Cardiac septum (tissue), 1 donor: Measurements from ENCODE around the gene TMEM150C. TPM values are rescaled to one million over a fixed set of nuclear protein-coding genes. Genes with fewer than 3 reads are reported as not detected.
"Not testable (repeated sequence)": the region's sequence is repeated elsewhere in the genome, so short reads cannot be mapped to it uniquely, and the experiment has no call there.

ENCODE experiments used
- DNase-seq: peaks from one replicate; pipeline ENCODE4 v3.0.0-alpha.2; 2020; ENCODE audit warnings: low spot score
- intact Hi-C: fragments of 100-400 bp; cut with DNase I; formaldehyde crosslinking; loops from one replicate; pipeline ENCODE4 v1.14.0; 2022
- total RNA-seq: library from RNA; stranded (reverse); fragmentation: NEBNext Ultra II Directional; extraction: Animal tissue kit (Norgen Biotek cat#: 25700); gene quantifications from one replicate; pipeline ENCODE4 v1.2.1, GENCODE V29; 2021
- donor health status: DM: no; HTN: no; CAD: no.

TMEM150C gene
- total RNA-seq, 1 donor from 2014 or later: 7.4 TPM

DNA sequence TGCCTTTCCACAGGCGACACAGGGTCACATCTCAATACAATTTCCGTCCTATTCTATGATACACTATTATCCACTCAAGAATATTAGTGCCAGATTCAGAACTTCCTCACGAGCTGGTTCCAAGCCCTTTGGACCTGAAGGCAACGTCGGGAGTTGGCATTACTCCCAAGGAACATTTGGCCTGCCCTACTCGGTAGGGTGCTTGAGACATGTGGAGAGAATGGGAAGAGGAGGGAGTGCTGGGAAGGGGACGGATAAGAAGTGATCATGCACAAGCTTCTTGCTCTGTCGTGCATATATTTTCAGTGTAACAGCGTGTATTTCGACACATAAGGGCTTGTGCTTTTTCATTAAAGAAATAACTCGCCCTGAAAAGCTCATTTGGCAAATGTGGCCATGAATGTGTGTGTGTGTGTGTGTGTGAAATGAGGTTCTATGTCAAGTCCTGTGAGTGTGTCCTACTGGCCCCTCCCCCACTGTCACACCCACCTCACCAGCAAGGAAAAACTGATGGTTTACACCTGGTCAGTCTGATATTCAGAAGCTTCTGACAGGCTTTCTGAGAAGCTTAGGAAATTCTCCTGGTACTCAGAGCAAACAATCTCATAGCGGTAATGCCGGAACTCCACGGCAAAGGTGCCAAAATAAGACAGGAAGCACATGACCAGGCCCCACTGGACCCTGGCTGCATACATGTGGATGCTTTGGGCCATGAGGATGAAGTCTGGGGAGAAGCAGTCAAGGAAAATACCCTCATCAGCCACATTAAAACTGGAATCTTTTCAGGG lies 76.6 kb downstream of the TMEM150C start:
- DNase-seq: no peak
- intact Hi-C loops: no loop called here

DNA sequence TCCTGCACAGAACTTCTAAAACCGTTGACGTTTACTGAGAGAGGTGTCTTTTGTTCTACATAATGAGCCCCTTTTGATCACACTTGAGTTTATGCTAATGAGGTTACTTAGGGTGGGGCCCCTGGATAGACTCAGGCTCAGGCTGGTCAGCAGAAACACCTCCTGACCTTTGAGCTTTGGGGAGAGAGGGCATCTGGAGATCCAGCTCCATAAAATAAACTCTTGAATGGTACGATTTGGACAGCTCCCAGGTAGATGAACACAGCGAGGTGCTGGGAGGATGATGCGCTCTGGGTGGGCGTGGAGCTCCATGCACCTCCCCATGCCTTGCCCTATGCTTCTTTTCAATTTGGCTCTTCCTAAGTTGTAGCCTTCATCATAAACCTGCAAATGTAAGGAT lies 79.4 kb downstream of the TMEM150C start:
- intact Hi-C loops: no loop called here
- DNase-seq: no peak

GRCh38 chr4:82481506-82481840 lies 80.3 kb downstream of the TMEM150C start:
- intact Hi-C loops: no loop called here
- DNase-seq: no peak

DNA sequence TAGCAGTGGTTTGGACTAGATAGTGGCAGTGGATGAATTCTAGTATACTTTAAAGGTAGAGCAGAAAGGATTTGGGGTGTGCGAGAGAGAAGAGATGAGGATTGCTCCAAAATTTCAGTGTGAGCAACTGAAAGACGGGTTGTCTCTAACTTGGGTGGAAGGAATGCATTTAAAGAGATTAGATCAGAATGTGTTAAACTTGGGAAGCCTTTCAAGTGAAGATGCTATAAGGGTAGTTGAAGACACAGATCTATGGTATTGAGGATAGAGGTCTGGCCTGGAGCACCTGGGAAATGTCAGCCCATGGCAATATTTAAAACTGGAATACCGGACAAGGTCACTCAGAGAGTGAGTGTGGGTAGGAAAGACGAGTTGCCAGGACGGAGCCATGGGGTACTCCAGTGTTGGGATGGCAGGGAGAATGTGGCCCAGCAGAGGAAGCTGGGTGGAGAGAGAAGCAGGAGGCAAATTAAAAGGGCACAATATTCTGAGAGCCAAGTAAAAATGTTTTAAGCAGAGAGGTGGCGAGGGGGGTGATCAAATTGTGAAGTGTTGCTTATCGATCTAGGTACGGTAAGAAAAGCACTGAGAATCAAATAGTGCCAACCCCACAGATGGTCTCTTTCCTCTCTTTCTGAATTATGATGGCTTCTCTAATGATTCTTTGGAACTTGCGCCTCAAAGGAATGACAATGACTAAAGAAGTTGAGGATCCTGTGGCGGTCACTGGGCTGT lies 80.8 kb downstream of the TMEM150C start:
- intact Hi-C loops: no loop called here
- DNase-seq: no peak

DNA sequence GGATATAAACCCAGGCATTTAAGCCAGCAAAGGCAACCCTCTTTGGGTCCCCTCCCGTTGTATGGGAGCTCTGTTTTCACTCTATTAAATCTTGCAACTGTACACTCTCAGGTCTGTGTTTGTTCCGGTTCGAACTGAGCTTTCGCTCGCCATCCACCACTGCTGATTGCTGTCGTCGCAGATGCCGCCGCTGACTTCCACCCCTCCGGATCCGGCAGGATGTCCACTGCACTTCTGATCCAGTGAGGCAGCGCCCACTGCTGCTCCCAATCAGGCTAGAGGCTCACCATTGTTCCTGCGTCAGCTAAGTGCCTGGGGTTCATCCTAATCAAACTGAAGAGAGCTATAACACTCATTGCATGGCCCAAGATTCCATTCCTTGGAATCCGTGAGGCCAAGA lies 82.2 kb downstream of the TMEM150C start:
- intact Hi-C loops: no loop called here

GRCh38 chr4:82477469-82477868 lies 84.3 kb downstream of the TMEM150C start:
- DNase-seq, intact Hi-C loops: not testable (repeated sequence)

More for the DNA sequence above, 82.2 kb downstream of the TMEM150C start:
- no peak for DNase-seq

DNA sequence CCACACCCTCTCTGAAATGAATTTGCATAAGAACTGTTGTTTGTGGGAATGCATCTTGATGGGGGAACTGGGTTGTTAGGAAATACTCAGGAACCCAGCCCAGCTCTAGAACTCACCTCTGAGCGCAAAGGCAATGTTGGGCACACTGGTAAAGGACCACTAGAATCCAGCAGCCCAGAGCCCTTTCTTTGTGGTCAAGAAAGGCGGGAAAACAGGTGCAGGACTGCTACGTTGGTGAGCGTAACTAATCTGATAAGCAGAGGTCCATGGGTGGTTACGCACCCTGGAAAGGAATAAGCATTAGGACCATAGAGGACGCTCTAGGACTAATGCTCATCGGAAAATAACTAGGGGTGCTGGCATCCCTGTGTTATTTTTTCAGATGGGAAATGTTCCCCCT lies 85.9 kb downstream of the TMEM150C start:
- DNase-seq, intact Hi-C loops: not testable (repeated sequence)

GRCh38 chr4:82473621-82474164 lies 88.1 kb downstream of the TMEM150C start:
- DNase-seq: no peak

DNA sequence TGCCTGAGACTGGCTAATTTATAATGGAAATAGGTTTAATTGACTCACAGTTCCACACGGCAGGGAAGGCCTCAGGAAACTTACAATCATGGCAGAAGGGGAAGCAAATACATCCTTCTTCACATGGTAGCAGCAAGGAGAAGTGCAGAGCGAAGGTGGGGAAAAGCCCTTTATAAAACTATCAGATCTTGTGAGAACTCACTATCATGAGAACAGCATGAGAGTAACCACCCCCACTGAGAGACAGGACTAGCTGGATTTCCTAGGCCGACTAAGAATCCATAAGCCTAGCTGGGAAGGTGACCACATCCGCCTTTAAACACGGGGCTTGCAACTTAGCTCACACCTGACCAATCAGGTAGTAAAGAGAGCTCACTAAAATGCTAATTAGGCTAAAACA lies 88.7 kb downstream of the TMEM150C start:
- intact Hi-C loops, DNase-seq: not testable (repeated sequence)

More at GRCh38 chr4:82473621-82474164, 88.1 kb downstream of the TMEM150C start:
- intact Hi-C loops: no loop called here

- no peak for DNase-seq
These were observed 91.9 kb downstream of the TMEM150C start for GRCh38 chr4:82469791-82470345.

GRCh38 chr4:82467471-82467870 lies 94.3 kb downstream of the TMEM150C start:
- no peak for DNase-seq
- intact Hi-C loops: no loop called here

More at GRCh38 chr4:82469791-82470345, 91.9 kb downstream of the TMEM150C start:
- intact Hi-C loops: no loop called here

DNA sequence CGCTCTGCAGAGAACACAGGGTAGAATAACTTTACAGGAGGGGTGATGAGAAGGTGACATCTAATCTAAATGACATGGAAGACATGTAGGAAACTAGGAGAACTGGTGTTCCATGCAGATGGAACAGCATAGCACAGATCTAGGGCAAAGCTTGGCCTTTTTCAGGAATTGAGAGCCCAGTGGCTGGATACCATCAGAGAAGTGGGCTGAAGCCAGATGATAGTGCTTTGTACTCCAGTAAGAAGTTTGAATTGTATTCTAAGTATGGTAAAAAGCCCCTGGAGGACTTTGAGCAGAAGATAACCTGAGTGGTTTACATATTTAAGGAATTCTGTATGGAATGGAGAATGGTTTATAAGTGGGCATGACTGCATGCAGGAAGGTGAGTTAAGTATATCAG lies 98.6 kb downstream of the TMEM150C start:
- intact Hi-C loops: loop anchor here (2.0 to 5.0 kb wide), 2 partner anchors 278 to 799 kb away; no protein-coding TSS in a partner anchor
- no peak for DNase-seq

DNA sequence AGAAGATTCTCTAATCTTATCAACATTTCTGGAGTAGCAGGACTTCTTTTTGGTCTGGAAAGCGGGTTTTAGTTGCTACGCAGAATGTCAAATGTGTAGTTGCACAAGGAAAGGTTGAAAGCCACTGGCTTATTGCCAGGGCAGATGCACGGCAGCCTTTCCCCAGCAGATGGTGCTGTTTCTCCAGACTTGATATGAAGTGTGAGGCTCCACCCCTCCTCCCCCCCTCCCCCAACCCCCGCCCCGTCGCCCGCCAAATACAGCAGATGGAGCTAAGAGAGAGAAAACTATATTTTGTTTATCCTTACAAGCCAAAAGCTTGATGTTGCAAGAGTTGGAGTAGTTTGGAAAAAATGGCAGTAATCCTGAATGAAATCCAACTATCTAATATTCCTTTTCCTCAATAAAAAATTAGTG lies 99.4 kb downstream of the TMEM150C start:
- peak; percentile 86 for DNase-seq
- intact Hi-C loops: loop anchor here (2.0 to 5.0 kb wide), 2 partner anchors 278 to 800 kb away; no protein-coding TSS in a partner anchor

- intact Hi-C loops: loop anchor here (2.0 to 5.0 kb wide), 2 partner anchors 279 to 801 kb away; no protein-coding TSS in a partner anchor
These were observed 100.1 kb downstream of the TMEM150C start for GRCh38 chr4:82461710-82462109.

DNA sequence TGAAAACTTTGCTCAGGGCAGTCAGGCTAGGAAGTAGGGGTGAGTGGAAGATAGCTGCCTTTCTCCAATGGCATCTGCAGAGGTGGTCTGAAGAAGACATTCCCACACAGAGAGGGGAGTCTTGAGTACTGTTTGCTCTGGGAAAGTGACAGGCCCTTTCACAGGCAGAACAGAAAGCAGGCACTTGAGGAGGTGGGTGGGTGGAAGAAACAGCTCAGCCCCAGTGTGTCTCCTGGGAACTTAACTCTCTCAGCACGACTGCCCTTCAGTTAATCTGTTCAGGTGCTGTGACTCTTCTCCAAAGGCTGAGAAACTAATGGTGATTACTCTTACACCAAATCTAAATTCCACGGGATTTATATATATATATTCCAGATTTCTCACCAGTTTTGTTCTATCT lies 103.1 kb downstream of the TMEM150C start:
- DNase-seq: no peak
- intact Hi-C loops: no loop called here

More at GRCh38 chr4:82461710-82462109, 100.1 kb downstream of the TMEM150C start:
- DNase-seq: no peak

- intact Hi-C loops: no loop called here
- DNase-seq: no peak
These were observed 104.5 kb downstream of the TMEM150C start for GRCh38 chr4:82457266-82457665.

GRCh38 chr4:82452026-82452425 lies 109.8 kb downstream of the TMEM150C start:
- intact Hi-C loops: no loop called here
- no peak for DNase-seq

DNA sequence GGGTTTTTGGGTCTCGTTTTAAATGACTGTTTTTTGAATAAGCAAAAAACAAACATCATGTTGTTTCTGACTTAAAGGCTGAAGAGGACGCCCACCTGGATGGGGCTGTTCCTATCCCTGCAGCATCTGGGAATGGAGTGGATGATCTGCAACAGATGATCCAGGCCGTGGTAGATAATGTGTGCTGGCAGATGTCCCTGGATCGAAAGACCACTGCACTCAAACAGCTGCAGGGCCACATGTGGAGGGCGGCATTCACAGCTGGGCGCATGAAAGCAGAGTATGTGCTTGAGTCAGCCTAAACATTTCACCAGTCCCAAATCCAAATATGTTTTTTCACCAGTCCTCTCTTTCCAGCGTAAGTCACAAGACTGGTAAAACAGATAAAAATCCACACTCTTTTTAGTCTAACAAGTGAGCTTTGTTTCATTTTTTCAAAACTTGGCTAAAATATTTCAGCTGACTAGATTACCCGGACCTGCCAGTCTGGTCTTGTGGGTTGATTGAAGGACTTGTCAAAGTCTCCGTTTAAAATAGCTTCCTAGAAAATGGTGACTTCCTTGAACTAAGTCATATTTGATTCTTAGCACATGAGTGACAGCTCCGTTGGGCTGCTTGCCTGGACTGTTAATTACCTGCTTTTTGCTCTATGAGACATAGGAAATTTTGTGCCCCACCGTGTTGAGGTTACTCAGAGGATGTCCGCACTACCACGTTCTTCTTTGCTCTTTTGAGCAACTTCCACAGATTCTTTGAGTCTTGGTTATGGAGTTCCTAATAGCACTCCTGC lies 110.6 kb downstream of the TMEM150C start:
- no peak for DNase-seq
- intact Hi-C loops: no loop called here

DNA sequence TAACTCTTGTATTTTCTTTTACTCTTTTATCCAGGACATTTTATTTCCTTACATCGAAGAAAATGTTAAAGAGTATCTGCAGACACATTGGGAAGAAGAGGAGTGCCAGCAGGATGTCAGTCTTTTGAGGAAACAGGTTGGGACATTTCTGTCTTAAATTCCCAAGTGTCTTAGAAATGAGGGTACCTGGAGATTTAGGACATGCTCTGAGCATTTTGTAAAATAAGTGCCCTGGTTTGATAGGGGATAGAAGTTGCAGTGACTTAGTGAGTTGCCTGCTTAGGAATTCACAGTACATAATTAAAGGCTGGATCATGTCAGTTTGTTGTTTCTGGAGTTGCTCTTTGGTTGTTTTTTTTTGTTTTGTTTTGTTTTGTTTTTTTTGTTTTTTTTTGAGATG lies 113.9 kb downstream of the TMEM150C start:
- intact Hi-C loops: no loop called here
- no peak for DNase-seq
